GM21723 (cell line): ENCODE data around the gene GAPDHS.

Experiments used
- ATAC-seq: cut with Tn5 transposase; IDR thresholded peaks from one replicate; pipeline ENCODE4 v1.9.1; 2021; ENCODE audit warnings: mild to moderate bottlenecking, moderate library complexity; ENCODE audit not compliant: unreplicated experiment

The GAPDHS gene

DNA sequence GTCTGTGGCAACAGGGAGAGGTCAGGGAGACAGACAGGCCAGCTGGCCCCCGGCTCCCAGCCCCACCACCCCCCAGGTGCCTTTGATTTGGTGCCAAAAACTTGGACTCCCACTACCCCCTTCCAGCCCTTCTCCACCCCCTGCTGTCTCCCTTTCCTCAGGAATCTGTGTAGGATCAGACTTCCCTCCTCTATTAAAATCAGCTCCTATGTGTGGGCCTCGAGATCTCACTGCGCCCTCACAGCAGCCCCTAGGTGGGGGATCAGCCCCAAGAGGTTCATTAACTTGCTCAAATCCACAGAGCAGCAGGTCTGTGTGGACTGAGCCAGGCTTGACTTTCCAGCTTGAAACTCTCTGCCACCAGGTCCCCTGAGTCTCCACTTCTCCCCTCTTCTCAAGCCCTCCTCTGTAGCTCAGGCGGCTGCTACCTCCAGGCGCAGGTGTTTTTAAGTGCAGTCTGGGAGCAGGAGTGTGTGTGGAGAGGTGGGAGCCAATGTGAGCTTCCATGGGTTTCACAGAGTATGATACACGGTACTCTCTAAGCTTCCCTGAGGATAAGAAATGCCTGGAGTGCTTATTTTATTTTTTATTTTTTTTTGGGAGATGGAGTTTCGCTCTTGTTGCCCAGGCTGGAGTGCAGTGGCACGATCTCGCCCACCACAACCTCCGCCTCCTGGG is 1.7 kb downstream of the GAPDHS start:
- ATAC-seq = no peak

DNA sequence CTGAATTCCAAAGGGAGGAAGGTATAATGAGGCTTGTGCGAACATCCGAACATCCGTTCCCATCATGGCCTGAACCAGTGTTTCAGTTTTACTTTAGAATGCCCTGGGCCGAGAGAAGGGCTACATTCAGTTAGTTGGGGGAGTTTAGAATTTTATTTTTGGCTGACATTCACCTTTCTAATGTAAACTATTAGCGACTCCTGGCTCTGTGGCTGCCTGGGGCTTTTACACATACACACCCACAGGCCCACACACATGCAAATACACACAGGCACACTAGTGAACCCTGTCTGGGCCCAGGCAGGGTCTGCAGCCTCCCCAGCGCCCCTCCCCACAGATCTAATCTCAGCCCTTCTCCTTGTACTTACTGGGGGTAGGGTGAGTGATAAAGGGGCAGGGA is 6.1 kb downstream of the GAPDHS start:
- no peak for ATAC-seq

DNA sequence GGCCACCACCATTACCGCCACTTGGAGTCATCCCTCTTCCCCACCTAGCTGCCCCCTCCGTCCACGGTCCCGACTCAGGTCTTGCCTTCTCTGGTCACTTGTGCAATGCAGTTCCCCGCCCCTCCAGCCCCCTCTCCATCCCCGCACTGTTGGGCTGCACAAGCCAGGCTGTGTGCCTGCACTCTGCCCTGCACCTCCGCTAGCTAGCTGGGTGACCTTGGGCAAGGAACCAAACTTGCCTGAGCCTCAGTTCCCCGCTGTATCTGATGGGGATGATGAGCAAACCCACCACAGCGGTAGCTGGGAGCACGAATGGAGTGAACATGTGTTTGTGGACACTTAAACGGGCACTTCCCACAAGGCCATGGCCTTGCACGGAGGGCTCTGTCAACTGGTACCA is 6.6 kb downstream of the GAPDHS start:
- ATAC-seq = no peak

DNA sequence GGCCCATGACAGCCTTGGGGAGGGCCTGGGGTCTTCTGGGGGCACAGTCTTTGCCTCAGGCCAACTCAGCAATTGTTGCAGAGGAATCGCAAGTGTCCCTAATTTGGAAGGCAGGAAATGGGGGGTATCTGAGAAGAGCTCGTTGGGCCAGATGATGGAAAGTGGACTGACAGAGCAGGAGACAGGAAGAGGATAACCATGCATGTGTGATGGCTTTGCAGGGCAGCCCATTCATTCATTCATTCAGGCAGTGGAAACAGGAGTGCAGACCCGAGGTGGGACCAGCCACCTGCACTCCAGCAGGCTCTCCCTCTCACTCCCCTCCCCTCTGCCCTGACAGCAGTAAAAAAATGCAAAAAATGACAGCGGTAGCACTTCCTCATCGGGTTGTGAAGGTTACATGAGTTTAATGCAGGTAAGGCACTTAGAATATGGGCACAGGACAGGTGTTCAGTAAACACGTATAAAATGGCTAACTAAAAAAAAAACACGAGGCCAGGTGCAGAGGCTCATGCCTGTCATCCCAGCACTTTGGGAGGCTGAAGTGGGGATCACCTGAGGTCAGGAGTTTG is 7.2 kb downstream of the GAPDHS start:
- ATAC-seq = no peak

DNA sequence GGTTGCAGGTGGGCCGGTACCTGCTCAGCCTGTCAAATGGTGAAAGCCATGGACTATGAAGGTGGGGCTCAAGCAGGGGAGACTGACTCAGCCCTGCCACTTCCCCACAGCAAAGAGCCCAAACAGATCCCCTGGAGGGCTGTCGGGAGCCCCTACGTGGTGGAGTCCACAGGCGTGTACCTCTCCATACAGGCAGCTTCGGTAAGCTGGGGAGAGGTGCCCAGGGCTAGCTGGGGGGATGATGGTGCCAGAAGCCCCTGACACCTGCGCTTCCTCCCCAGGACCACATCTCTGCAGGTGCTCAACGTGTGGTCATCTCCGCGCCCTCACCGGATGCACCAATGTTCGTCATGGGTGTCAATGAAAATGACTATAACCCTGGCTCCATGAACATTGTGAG is 9.0 kb downstream of the GAPDHS start:
- ATAC-seq = no peak

DNA sequence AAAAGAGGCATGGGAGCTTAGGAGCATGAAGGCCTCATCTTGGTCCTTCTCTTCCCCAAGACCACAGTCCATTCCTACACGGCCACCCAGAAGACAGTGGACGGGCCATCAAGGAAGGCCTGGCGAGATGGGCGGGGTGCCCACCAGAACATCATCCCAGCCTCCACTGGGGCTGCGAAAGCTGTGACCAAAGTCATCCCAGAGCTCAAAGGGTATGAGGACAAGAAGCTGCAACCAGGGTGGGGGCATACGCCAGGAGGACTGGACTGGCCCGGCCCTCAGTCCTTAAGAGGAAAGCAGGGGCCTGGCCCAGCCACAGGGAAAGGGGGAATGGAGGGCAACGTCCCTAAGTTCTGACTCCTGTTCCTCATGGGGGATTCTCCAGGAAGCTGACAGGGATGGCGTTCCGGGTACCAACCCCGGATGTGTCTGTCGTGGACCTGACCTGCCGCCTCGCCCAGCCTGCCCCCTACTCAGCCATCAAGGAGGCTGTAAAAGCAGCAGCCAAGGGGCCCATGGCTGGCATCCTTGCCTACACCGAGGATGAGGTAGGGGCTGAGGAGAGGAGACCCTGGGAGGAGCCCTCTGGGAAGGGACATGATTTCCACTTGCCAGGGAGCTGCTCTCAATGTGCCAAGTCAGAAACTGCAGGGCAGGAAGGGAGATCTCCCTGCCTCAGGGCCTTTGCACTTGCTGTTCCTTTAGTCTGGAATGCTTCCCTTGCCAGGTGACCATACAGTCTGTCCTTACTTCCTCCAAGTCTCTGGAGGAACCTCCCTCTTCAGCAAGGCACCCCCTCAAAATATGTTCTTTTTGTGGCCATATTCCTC is 10.2 kb downstream of the GAPDHS start:
- no peak for ATAC-seq

DNA sequence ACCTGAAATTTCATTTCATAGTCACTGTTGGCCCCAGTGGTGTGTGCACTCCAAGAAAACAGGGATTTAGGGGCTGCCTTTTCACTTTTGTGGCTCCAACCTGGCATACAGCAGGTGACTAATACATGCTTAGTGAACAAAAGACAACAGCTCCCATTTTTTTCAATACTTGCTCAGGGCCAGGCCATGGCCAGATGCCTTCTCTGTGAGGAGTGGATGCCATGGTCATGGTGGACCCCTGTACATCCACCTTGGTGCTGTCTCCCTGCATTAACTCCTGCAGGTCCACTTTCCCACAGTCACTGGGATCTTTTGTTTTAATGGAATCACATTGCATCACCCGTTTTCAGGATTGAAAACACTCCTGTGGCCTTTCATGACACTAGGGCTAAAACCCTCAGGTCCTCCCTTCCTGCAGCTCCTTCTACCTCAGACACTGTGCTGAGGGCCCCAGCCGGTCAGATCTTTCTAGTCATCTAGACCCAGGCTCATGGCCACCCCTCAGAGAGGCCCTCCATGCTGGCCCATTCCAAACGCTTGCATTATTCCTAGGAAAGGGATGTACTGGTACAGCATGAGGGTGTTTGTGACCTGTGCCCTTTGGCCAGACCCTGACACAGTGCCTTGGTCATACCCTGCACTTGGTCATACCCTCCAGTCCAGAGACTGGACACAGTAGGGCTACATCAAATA is 11.0 kb downstream of the GAPDHS start:
- ATAC-seq = no peak

DNA sequence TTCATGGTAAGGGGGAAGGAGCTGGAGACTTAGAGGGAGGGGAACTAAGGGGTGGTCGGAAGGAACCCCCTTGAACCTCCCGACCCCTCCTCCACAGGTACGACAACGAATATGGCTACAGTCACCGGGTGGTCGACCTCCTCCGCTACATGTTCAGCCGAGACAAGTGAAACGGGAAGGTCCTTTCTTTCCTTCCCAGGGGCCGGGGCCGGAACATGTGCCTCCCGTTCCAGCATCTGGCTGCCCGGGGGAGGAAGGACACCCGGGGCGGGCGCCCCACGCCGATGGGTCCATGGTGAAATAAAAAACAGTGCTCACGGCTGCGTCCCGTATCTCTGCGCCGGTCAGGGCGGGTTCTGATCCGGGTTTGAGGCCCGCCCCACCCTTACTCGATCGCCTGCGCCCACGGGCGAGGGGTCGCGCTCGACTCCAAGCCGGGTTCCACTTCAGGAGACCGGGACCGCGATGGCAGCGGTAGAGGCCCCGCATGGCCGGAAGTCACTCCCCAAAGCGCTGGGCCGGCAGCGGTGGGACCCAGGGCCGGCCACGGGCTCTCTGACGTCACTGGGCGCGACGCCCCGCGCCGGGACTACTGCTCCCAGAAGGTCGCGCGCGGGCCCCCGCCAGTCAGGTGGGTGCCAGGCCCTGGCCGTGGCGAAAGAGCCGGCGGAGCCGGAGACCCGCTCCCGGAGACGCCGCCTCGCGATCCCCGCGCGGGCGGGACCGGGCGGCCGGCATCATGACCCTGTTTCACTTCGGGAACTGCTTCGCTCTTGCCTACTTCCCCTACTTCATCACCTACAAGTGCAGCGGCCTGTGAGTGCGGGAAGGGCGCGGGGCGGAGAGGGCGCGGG is 12.0 kb downstream of the GAPDHS start, which contains the start of gene TMEM147:
Gene TMEM147, plus strand, starts transcription at position 626 of the 854 bp plus-strand sequence. Its CDS starts 114 bp downstream, at position 740.
- peak; percentile 78 for ATAC-seq

DNA sequence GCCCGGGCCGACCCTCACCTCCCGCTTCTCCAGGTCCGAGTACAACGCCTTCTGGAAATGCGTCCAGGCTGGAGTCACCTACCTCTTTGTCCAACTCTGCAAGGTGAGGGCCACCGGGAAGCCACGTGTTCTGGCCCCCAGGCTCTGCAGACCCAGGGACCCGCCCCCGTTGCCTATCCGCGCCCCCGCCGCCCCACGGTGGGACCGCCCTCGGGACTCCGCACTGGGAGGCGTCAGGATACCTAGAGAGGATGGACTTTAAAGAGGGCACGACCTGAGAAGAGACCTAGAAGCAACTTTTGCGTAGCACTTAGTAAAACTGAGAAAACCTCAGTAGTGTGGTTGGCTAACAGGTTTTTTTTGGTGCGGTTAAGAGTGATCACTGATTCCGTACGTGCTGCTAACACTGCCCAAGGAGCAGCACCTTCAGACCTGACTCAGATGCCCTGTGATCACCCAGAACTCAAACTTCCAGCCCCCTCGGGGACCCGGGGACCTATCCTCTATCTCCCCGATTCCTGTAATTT is 12.7 kb downstream of the GAPDHS start:
- ATAC-seq = peak; percentile 36

DNA sequence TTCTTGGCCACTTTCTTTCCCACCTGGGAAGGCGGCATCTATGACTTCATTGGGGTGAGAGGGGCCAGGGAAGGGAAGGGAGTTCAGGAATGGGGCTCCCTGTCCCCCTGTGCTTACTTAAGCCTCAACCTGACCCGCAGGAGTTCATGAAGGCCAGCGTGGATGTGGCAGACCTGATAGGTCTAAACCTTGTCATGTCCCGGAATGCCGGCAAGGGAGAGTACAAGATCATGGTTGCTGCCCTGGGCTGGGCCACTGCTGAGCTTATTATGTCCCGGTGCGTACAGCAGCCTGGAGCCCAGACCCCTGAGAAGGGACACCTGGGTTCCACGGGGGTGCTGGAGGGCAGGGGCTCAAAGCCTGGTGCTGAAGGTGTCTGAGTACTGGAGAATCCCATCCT is 13.3 kb downstream of the GAPDHS start:
- no peak for ATAC-seq

DNA sequence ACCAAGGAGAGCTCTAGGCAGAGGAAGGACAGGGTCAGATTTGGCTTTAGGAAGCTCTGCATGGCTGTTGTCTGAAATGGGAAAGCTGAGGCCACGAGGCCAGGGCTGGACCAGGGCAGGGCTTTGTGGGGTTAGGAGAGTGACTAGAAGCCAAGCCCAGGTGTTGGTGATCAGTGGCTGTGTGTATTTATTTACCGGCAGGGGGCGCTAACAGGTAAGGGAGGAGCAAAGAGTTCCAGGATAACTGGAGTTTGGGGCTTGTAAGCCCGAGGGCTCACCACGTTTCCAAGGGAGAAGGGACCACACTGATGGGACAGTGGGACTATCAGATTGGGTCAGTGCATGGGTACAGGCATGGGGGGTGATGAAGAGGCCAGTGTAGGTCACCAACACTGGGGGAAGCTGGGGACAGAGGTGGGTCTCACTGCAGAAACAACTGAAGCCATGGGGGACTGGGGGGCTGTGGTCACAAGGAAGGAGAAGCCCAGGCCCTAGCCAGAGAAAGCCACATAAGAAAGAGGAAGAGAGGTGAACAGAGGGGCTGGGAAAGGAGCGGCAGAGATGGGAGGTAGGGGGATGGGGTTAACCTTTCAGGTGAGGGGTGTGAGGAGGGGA is 16.0 kb downstream of the GAPDHS start:
- no peak for ATAC-seq

DNA sequence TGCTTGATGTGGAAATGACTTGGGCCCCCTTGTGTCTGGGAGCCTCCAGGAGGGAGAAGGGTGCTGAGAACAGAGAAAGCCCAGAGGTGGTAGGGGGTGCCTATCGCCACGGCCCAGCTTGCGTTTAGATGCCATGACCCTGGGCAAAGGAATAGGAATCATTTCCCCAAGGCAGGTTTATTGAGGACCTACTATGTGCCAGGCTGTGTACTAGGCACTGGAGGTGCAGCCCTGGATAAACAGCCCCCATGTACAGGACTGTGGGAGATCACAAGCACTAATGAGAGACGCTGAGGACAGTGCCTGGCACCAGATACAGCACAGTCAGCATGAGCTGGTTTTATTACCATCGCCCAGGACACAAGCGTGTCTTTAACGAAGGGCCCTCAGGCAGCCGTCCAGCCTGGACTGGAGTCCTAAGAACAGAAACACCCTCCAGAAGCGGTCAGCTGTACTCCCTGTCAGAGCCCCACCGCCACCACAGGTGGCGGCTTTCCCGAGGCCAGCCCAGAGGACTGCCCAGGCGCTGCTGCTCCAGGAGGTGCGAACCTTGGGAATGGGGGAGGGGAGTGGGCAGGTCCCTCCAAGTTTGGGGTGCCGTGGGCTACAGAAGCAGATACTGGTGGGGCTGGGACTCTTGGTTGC is 16.7 kb downstream of the GAPDHS start:
- no peak for ATAC-seq

DNA sequence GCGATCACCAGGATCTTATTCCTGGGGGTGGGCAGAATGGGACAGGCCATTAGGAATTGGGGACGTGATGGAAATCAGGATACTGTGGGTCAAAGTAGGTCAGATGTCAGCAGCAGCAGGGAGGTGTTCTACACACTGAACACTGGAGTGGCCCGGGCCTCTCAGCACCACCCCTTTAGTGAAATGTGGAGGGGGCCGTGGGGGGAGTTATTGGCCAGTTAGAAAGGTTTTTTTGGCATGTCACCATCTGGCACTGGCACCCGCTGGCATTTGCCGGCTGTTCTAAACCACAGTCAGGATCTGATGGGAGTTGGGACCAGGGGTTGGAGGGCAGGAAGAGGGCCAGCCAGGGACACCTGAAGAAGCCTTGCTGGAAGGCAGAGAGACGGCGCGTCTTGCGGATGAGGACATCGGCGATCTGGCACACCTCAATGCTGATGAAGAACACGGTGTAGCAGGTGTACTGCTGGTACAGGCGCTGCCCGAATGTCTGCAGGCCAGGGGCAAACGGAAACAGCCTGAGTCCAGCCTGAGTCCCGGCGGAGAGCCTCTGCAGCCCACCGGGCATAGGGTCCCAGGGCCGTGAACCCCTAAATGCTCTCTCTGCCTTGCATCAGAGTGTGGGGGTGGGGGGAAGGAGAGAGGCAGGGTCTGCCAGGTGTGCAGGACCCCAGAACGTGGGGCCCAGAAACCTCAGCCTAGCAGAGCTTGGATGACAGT is 18.0 kb downstream of the GAPDHS start:
- ATAC-seq = no peak

DNA sequence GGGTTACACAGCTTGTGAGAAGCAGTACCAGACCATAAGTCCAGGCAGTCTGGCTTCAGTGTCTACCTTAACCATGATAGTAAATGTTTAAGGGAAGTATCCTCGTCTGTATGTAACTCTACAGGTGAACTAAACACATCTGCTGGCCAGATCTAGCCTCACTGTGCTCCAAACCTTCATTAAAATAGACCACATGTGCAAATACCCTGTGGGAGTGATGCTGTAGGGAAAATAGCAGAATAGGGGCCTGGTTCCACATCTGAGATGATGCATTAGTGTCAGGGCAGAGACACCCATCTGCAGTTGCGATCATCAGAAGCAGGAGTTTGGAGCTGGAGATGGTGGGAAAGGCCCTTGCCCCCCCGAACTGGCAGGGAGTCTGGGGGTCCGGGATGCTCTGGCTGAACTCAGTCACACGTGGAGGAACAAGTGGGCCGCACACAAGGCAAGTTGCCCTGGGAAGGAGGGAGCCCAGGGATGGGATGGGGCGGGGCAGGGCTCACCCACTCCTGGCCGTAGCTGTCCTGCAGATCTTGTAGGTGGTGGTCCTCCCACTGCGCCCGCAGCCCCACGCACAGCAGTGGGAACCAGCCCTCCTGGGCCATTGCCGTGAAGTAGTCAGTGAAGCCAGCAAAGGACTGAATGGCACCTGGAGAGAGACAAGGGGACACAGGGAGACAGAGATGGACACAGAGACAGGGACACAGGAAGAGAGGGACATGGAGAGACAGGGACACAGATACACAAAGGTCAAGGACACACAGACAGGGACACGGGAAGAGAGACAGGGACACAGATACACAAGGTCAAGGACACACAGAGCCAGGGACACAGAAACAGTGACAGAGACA is 19.5 kb downstream of the GAPDHS start:
- no peak for ATAC-seq

DNA sequence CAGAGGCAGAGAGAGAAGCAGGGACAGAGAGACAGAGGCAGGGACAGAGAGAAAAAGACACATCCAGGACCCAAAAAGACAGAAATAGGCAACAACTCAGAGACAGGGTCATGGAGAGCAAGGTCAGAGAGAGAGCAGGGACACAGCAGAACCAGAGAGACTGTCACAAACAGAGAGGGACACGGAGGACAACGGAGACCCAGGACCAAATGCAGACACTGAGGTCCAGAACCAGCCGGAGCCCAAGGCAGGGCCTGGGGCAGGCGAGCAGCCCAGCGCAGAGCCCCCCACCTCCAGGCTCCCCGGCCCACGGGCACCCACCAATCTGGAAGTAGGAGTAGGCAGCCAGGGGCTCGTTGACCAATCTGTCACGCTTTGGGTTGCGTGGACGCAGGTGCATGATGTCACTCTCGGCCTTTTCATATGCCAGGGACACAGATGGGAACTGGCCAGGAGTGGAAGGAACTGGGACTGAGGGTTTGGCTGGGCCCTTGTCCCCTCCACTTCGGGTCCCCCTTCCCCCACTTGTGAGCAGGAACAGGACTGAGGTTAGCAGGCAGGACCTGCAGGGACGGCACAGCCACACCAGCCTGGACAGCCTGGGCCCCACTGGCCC is 20.2 kb downstream of the GAPDHS start:
- no peak for ATAC-seq

DNA sequence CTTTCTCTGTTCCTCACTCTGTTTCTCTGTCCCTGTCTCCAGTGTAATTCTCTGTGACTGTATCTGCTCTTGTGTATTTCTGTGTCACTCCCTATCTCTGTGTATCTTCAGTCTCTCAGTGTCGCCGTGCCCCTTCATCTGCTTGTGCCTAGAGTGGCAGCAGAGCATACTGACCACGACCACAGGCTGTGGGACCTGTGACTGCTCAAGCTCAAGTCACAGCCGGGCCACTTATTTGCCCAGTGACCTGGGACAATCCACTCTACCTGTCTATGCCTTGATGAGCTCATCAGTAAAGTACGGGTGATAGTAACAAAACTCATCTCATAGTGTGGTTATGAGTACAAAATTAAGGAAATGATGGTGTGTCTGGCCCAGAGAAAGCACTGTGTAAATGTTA is 20.8 kb downstream of the GAPDHS start:
- ATAC-seq = no peak

DNA sequence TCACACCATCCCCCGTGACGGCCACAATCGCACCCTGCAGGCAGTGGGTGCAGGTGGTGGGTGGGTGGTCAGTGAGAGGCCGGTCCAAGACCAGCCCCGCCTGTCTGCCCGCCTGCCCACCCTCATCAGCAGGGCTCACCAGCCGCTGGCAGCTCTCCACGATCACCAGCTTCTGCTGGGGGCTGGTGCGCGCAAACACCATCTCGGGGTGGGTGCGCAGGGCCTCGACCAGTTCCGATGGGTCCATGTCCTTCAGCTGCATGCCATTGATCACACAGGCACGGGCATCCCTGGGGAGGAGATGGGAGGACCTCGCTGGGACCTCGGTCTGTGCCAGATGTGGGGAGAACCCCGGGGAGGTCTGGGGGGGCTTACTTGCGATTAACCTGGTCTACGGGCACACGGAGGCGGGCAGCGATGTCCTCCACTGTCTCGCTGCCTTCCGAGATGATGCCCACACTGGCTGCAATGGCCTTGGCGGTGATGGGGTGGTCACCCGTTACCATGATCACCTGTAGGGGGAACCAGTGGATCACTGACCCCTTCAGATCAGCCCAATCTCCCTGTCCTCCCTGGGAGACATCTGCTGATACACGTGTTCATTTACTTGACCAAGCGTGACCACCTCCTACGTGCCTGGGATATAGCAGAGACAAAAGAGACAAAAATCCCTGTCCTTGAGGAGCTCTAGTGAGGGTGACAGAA is 22.2 kb downstream of the GAPDHS start:
- ATAC-seq = no peak
